B cell (primary cell): Measurements from ENCODE around the gene ARMH3. TPM values are rescaled to one million over a fixed set of nuclear protein-coding genes. Genes with fewer than 3 reads are reported as not detected.

Experiments
- ATAC-seq: fragments of 200-7000 bp; cut with Tn5 transposase; one replicate; pipeline ENCODE4 v1.10.0; 2021; ENCODE audit warnings: low read depth, mild to moderate bottlenecking, moderate number of reproducible peaks, moderate library complexity
- CTCF ChIA-PET: fragments of 350-600 bp; sonication (Branson Sonifier 250); formaldehyde crosslinking; loops from one replicate; lab custom pipeline; 2021; ENCODE audit warnings: antibody characterized with exemption, inconsistent platforms; lab: Charles Lee
- POLR2A ChIA-PET: fragments of 350-600 bp; sonication (Branson Sonifier 250); formaldehyde crosslinking; loops from one replicate; lab custom pipeline; 2021; ENCODE audit warnings: antibody characterized with exemption; lab: Charles Lee
- DNase-seq: peaks from one replicate; pipeline ENCODE4 v3.0.0; 2013
- H2AFZ ChIP-seq: 2 replicates; pipeline ENCODE4 v1.6.1; 2012; ENCODE audit warnings: mild to moderate bottlenecking, low read depth, low read length; ENCODE audit not compliant: insufficient read depth, poor library complexity, severe bottlenecking
- H3K27ac ChIP-seq, 2 donors: 1 replicate in 1 of 2; 2 replicates in 1 of 2; pipeline ENCODE4 v1.5.1; 2012 to 2013; ENCODE audit warnings: low read length in 2 of 2, mild to moderate bottlenecking in 2 of 2, moderate library complexity in 1 of 2
- H3K27me3 ChIP-seq, 4 experiments: fragments of 200-600 bp in 1 of 4; sonication (generic) in 1 of 4; replicated peaks in 1 of 4; 1 replicate in 2 of 4; 2 replicates in 2 of 4; pipeline versions ENCODE4 v1.6.1 to v1.7.0; 2013 to 2016; ENCODE audit warnings: low read length in 3 of 4, mild to moderate bottlenecking in 2 of 4, mixed read lengths in 1 of 4, moderate library complexity in 1 of 4; ENCODE audit not compliant: insufficient read depth in 4 of 4, control insufficient read depth in 3 of 4; ENCODE audit errors: control extremely low read depth in 1 of 4
- H3K36me3 ChIP-seq, 2 experiments: replicated peaks in 1 of 2; 1 replicate in 1 of 2; 2 replicates in 1 of 2; pipeline versions ENCODE4 v1.6.1 to v1.7.1; 2013; ENCODE audit warnings: low read length in 1 of 2; ENCODE audit not compliant: insufficient read depth in 2 of 2, control insufficient read depth in 1 of 2; ENCODE audit errors: control extremely low read depth in 1 of 2, extremely low read depth in 1 of 2
- H3K4me1 ChIP-seq, 2 donors: fragments of 200-600 bp in 1 of 2; sonication (generic) in 1 of 2; 1 replicate in 1 of 2; 2 replicates in 1 of 2; pipeline versions ENCODE4 v1.5.1 to v1.6.1; 2013 to 2017; ENCODE audit warnings: low read length in 2 of 2; ENCODE audit not compliant: control insufficient read depth in 2 of 2, insufficient read depth in 2 of 2
- H3K4me2 ChIP-seq: replicated peaks from 2 replicates; pipeline ENCODE3; 2012; ENCODE audit warnings: mild to moderate bottlenecking, low read depth, low read length; ENCODE audit not compliant: poor library complexity, severe bottlenecking
- H3K4me3 ChIP-seq, 5 experiments: fragments of 200-600 bp in 1 of 5; sonication (generic) in 1 of 5; 1 replicate in 3 of 5; 2 replicates in 2 of 5; pipeline versions ENCODE4 v1.5.1 to v1.7.0; 2011 to 2016; ENCODE audit warnings: low read length in 4 of 5, mild to moderate bottlenecking in 4 of 5, low read depth in 2 of 5, control low read depth in 1 of 5, moderate library complexity in 1 of 5; ENCODE audit not compliant: insufficient read depth in 1 of 5; ENCODE audit errors: control extremely low read depth in 1 of 5, extremely low read depth in 1 of 5
- H3K79me2 ChIP-seq: fragments of 200-600 bp; sonication (generic); one replicate; pipeline ENCODE4 v1.6.0; 2016; ENCODE audit warnings: low read length; ENCODE audit not compliant: control insufficient read depth, insufficient read depth
- H3K9ac ChIP-seq: fragments of 200-600 bp; sonication (generic); 2 replicates; pipeline ENCODE4 v1.6.1; 2017; ENCODE audit warnings: mild to moderate bottlenecking, low read length, moderate library complexity
- H3K9me3 ChIP-seq, 3 donors: one replicate each; pipeline versions ENCODE4 v1.6.1 to v1.7.1; 2013; ENCODE audit warnings: low read length in 2 of 3; ENCODE audit not compliant: control insufficient read depth in 2 of 3, insufficient read depth in 1 of 3; ENCODE audit errors: control extremely low read depth in 1 of 3
- H4K20me1 ChIP-seq: 2 replicates; pipeline ENCODE4 v1.6.0; 2012; ENCODE audit warnings: mild to moderate bottlenecking, low read length; ENCODE audit not compliant: insufficient read depth, control insufficient read depth, poor library complexity, severe bottlenecking
- H3K27ac Mint-ChIP-seq: one replicate; pipeline ENCODE4 v1.8.0; 2021; ENCODE audit warnings: mixed read lengths
- H3K27me3 Mint-ChIP-seq: one replicate; pipeline ENCODE4 v1.8.0; 2021; ENCODE audit warnings: mixed read lengths
- H3K4me1 Mint-ChIP-seq: one replicate; pipeline ENCODE4 v1.8.0; 2021; ENCODE audit warnings: mixed read lengths
- H3K4me3 Mint-ChIP-seq: one replicate; pipeline ENCODE4 v1.8.0; 2021; ENCODE audit warnings: mixed read lengths
- H3K9me3 Mint-ChIP-seq: one replicate; pipeline ENCODE4 v1.8.0; 2022; ENCODE audit warnings: mixed read lengths; ENCODE audit not compliant: insufficient read depth
- EZH2 ChIP-seq: IDR thresholded peaks from 2 replicates; pipeline ENCODE4 v1.6.1; 2012; ENCODE audit warnings: borderline replicate concordance, low read depth, mild to moderate bottlenecking, moderate library complexity, low read length; ENCODE audit not compliant: insufficient read depth, poor library complexity, severe bottlenecking
- WGBS: methylation state at CpG from one replicate; pipeline ENCODE4 v1.1.5; 2013; ENCODE audit warnings: missing lambda C conversion rate; ENCODE audit not compliant: insufficient coverage; 5-methylcytosine and 5-hydroxymethylcytosine counted together
- intact Hi-C: fragments of 100-400 bp; cut with micrococcal nuclease; formaldehyde crosslinking; loops from one replicate; pipeline ENCODE4 v1.10.0; 2022
- polyA plus RNA-seq: library from polyadenylated mRNA; depleted of rRNA; stranded (reverse); fragments of >200 nt; gene quantifications from 2 replicates; pipeline ENCODE4 v1.2.3, GENCODE V29; 2012
- total RNA-seq, 2 donors: library from RNA; stranded (reverse); fragments of 120-200 nt in 1 of 2; gene quantifications; 1 replicate in 1 of 2; 2 replicates in 1 of 2; pipeline versions ENCODE4 v1.2.3 to v1.2.4, GENCODE V29; 2013 to 2022
- TF ChIP-seq, protein P1 (sequence below): fragments of 200-600 bp; IDR thresholded peaks from one replicate; pipeline ENCODE4 v1.8.0; 2022; ENCODE audit warnings: antibody characterized with exemption, mild to moderate bottlenecking

Gene ARMH3
- total and polyA plus RNA-seq, 2 donors (not counting 1 experiment from before 2014, with no cell fraction given): 33.4 to 40.7 TPM

GRCh38 chr10:101886521-101887312, 169.3 kb downstream of the ARMH3 start:
- no peak overlapping the region for H3K27ac Mint-ChIP-seq
- ATAC-seq: no peak
- Histone ChIP-seq H3K4me2 (peak overlapping the region; percentile 7), H3K4me3 (no peak overlapping the region), H3K27ac (peak overlapping the region in 1 of 2 donors; percentile 53), H3K79me2 (peaks cover 56% of the 10 kb centered on the region), H3K27me3 (no peaks in the 10 kb centered on the region), H4K20me1 (no peaks in the 10 kb centered on the region), H3K9me3 (no peaks in the 10 kb centered on the region), H2AFZ (no peak overlapping the region), H3K9ac (no peak overlapping the region), H3K4me1 (peaks cover 16 to 30% of the 10 kb centered on the region in 2 donors), H3K36me3 (peaks cover 6 to 13% of the 10 kb centered on the region in 2 experiments)
- ChIA-PET CTCF (interaction anchor here (0.6 to 30.4 kb wide), 8 partner anchors 9 to 186 kb away, joined by 3 to 986 read pairs (median 14); partner anchors contain the start of gene KCNIP2), POLR2A (interaction anchor here (1.8 kb wide), 1 partner anchor 123 kb away, joined by 12 read pairs; no protein-coding TSS in a partner anchor)
- H3K4me3 Mint-ChIP-seq: no peak overlapping the region
- no peaks in the 10 kb centered on the region for H3K9me3 Mint-ChIP-seq
- intact Hi-C loops: no loop called here
- H3K27me3 Mint-ChIP-seq: no peaks in the 10 kb centered on the region
- WGBS: no CpG with 5 or more reads among the region's 1 CpG
- no peak for DNase-seq
- peaks cover 36% of the 10 kb centered on the region for H3K4me1 Mint-ChIP-seq
- no peak for TF ChIP-seq EZH2
- TF ChIP-seq, protein P1, sequence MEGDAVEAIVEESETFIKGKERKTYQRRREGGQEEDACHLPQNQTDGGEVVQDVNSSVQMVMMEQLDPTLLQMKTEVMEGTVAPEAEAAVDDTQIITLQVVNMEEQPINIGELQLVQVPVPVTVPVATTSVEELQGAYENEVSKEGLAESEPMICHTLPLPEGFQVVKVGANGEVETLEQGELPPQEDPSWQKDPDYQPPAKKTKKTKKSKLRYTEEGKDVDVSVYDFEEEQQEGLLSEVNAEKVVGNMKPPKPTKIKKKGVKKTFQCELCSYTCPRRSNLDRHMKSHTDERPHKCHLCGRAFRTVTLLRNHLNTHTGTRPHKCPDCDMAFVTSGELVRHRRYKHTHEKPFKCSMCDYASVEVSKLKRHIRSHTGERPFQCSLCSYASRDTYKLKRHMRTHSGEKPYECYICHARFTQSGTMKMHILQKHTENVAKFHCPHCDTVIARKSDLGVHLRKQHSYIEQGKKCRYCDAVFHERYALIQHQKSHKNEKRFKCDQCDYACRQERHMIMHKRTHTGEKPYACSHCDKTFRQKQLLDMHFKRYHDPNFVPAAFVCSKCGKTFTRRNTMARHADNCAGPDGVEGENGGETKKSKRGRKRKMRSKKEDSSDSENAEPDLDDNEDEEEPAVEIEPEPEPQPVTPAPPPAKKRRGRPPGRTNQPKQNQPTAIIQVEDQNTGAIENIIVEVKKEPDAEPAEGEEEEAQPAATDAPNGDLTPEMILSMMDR: no peak
